Measurements from ENCODE around the gene SCYL3. TPM values are rescaled to one million over a fixed set of nuclear protein-coding genes. Genes with fewer than 3 reads are reported as not detected.
A peak's percentile ranks its signal among the peaks of the same experiment; 100 is the strongest.

Gene SCYL3
- total RNA-seq: 1 to 10 TPM; 6.4 to 6.5 TPM

DNA sequence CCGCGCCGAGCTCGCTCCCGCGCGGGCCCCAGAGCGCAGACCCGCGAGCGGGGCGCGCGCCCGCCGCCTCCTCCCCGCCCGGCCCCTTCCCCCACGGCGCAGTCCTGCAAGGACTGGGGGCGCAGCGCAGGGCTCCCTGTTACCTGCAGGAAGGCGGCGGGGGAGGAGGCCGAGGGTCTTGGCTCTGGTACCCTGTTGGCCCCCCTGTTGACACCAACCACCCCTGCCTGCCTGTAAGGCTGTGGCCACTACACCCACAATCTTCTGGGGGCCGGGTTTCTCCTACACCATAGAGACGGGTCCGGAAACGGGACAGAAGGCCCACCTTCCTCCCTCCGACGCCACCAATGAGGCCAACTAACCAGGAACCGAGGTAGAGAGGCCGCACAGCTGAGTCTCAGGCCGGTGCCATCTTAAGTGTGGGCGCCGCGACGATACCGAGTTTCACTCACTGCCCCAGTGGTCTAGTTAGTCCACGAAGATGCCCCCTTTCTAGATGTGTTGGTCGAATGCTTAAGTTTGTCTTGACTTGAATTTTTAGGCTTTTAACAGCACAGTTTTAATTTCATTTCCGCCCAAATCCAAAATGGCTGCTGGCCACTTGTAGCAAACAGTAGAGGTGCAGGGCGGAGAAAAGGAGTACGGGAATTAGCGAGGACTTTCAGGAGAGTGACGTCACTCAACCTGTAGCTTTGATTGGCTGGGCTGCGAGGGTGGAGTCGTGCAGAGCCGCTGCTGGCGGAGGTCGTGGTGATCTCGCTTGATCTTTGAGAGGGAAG lies at the start of gene SCYL3:
TSS of gene SCYL3 (minus strand) at position 252 of the 779 bp plus-strand sequence. CDS start 5,056 bp downstream, outside the sequence.
- no peaks in the 10 kb centered on the region for H3K36me3 ChIP-seq
- no peaks in the 10 kb centered on the region for H3K9me3 ChIP-seq
- peaks cover 0 to 27% of the 10 kb centered on the region in 2 donors for H3K4me1 ChIP-seq
- peak; percentile 97 for DNase-seq (ENCODE audit: low spot score)
- TF ChIP-seq, protein P1, sequence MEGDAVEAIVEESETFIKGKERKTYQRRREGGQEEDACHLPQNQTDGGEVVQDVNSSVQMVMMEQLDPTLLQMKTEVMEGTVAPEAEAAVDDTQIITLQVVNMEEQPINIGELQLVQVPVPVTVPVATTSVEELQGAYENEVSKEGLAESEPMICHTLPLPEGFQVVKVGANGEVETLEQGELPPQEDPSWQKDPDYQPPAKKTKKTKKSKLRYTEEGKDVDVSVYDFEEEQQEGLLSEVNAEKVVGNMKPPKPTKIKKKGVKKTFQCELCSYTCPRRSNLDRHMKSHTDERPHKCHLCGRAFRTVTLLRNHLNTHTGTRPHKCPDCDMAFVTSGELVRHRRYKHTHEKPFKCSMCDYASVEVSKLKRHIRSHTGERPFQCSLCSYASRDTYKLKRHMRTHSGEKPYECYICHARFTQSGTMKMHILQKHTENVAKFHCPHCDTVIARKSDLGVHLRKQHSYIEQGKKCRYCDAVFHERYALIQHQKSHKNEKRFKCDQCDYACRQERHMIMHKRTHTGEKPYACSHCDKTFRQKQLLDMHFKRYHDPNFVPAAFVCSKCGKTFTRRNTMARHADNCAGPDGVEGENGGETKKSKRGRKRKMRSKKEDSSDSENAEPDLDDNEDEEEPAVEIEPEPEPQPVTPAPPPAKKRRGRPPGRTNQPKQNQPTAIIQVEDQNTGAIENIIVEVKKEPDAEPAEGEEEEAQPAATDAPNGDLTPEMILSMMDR (IDR thresholded peaks at IDR 0.05): no peak
- H3K27me3 ChIP-seq: no peaks in the 10 kb centered on the region
- H3K27ac ChIP-seq: peak within 1 kb of the TSS; percentile 92 to 93
- peak within 1 kb of the TSS; percentile 76 to 97 for H3K4me3 ChIP-seq

DNA sequence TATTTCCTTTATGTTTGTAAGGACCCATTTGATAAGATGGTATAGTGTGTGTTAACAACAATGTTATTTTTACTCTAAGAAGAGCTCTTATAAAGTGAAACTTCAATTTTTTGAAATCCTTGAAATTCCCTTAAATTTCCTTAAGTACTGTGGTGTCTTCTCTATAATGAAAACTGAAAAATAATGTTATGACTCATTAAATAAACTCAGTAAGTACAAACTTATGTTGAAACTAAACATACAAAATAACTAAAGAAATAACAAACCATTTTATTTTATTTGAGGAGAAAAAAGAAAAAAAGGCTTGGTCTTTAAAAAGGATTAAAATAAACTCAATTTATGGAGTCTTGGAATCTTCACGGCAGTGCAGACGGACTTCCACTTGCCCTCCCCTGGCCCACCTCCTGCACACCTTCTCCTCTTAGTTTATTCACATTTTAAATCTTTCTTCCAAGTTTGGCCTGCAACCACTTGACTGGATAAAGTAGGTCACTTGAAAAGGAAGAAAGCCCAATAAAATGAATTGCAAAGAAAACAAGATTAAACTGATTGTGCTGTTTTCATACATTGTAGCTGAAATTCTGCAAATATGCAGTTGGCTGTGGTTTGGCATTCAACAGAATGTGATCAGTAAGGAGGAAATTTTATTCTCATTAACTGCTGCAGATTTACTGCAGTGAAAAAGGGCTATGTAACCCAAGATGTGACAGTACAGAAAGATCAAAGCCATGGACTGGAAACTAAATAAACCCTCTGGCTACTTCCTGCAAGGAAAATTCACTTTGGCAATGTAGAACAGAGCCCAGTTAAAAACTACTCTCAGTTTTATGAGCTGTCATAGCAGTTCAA lies 48.5 kb upstream of the SCYL3 start:
- no peaks in the 10 kb centered on the region for H3K9me3 ChIP-seq
- peaks cover 8% of the 10 kb centered on the region for H3K36me3 ChIP-seq
- no peak overlapping the region for H3K4me3 ChIP-seq
- DNase-seq (ENCODE audit: low spot score): no peak
- no peaks in the 10 kb centered on the region for H3K4me1 ChIP-seq
- no peak overlapping the region for H3K27ac ChIP-seq
- H3K27me3 ChIP-seq: no peaks in the 10 kb centered on the region
- TF ChIP-seq, protein P1 (IDR thresholded peaks at IDR 0.05): no peak

- Histone ChIP-seq H3K4me3 (no peak overlapping the region), H3K4me1 (no peaks in the 10 kb centered on the region), H3K27me3 (no peaks in the 10 kb centered on the region), H3K27ac (no peak overlapping the region), H3K9me3 (no peaks in the 10 kb centered on the region), H3K36me3 (no peaks in the 10 kb centered on the region)
- DNase-seq (ENCODE audit: low spot score): no peak
- TF ChIP-seq, protein P1 (IDR thresholded peaks at IDR 0.05): no peak
These were observed 40.5 kb upstream of the SCYL3 start for GRCh38 chr1:169933984-169934725.

GRCh38 chr1:169931795-169932231 lies 38.1 kb upstream of the SCYL3 start:
- TF ChIP-seq, protein P1 (IDR thresholded peaks at IDR 0.05): no peak
- no peak overlapping the region for H3K27ac ChIP-seq
- no peaks in the 10 kb centered on the region for H3K36me3 ChIP-seq
- H3K9me3 ChIP-seq: no peaks in the 10 kb centered on the region
- no peaks in the 10 kb centered on the region for H3K27me3 ChIP-seq
- H3K4me1 ChIP-seq: no peaks in the 10 kb centered on the region
- no peak for DNase-seq (ENCODE audit: low spot score)
- no peak overlapping the region for H3K4me3 ChIP-seq

DNA sequence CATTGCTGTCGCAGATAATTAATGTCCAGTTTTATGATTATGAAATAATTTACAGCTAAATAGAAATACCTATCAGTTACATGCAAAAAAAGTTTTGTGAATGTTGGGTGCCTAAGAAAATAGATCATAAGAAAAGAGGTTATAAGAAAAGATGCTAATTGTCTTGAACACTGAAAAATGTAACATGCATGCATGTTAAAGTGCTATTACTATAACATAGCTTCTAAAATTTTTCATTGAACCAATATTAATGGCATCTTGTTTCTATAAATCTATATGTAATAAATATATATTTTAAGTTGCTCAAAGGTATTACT lies 35.5 kb upstream of the SCYL3 start:
- no peaks in the 10 kb centered on the region for H3K36me3 ChIP-seq
- no peak overlapping the region for H3K27ac ChIP-seq
- DNase-seq (ENCODE audit: low spot score): no peak
- no peak overlapping the region for H3K4me3 ChIP-seq
- no peaks in the 10 kb centered on the region for H3K4me1 ChIP-seq
- TF ChIP-seq, protein P1 (IDR thresholded peaks at IDR 0.05): no peak
- H3K9me3 ChIP-seq: no peaks in the 10 kb centered on the region
- no peaks in the 10 kb centered on the region for H3K27me3 ChIP-seq

All from right atrium auricular region (tissue), 2 donors.